Ishikawa (cell line): ENCODE measurements around the gene CCDC91.

Experiments used
- CEBPB ChIP-seq: IDR thresholded peaks from 2 replicates; pipeline ENCODE4 v1.6.1; 2012
- CREB1 ChIP-seq: IDR thresholded peaks from 2 replicates; pipeline ENCODE4 v1.6.1; 2012; ENCODE audit warnings: low read depth
- EGR1 ChIP-seq: IDR thresholded peaks from 2 replicates; pipeline ENCODE4 v1.6.1; 2012
- EP300 ChIP-seq: IDR thresholded peaks from 2 replicates; pipeline ENCODE4 v1.6.1; 2012; ENCODE audit warnings: borderline replicate concordance
- FOXM1 ChIP-seq: IDR thresholded peaks from 2 replicates; pipeline ENCODE4 v1.6.1; 2012; ENCODE audit warnings: low read depth, borderline replicate concordance
- NFIC ChIP-seq: IDR thresholded peaks from 2 replicates; pipeline ENCODE4 v1.6.1; 2012
- RAD21 ChIP-seq: IDR thresholded peaks from 2 replicates; pipeline ENCODE4 v1.6.1; 2012; ENCODE audit warnings: low read depth
- REST ChIP-seq: IDR thresholded peaks from 2 replicates; pipeline ENCODE4 v1.6.1; 2012; ENCODE audit warnings: low read depth, mild to moderate bottlenecking
- TAF1 ChIP-seq: IDR thresholded peaks from 2 replicates; pipeline ENCODE4 v1.6.1; 2012; ENCODE audit warnings: low read depth, mild to moderate bottlenecking
- TCF12 ChIP-seq: IDR thresholded peaks from 2 replicates; pipeline ENCODE4 v1.6.1; 2012; ENCODE audit warnings: low read depth
- TEAD4 ChIP-seq: IDR thresholded peaks from 2 replicates; pipeline ENCODE4 v1.6.1; 2012
- USF1 ChIP-seq: IDR thresholded peaks from 2 replicates; pipeline ENCODE4 v1.6.1; 2012
- YY1 ChIP-seq: IDR thresholded peaks from 2 replicates; pipeline ENCODE4 v1.6.1; 2012; ENCODE audit warnings: low read depth
- ZBTB7A ChIP-seq: IDR thresholded peaks from 2 replicates; pipeline ENCODE4 v1.6.1; 2012; ENCODE audit warnings: low read depth
- TF ChIP-seq, protein P1 (sequence below): IDR thresholded peaks from 2 replicates; pipeline ENCODE4 v1.6.1; 2012

The CCDC91 gene

GRCh38 chr12:28586481-28586880 lies 396.2 kb downstream of the CCDC91 start:
- TF ChIP-seq REST (no peak), FOXM1 (no peak), EGR1 (no peak), NFIC (no peak), YY1 (no peak), TCF12 (no peak), USF1 (no peak), ZBTB7A (no peak), TEAD4 (no peak), RAD21 (no peak), TAF1 (no peak), CEBPB (no peak), EP300 (no peak), CREB1 (no peak)
- TF ChIP-seq, protein P1, sequence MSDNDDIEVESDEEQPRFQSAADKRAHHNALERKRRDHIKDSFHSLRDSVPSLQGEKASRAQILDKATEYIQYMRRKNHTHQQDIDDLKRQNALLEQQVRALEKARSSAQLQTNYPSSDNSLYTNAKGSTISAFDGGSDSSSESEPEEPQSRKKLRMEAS: no peak

GRCh38 chr12:28591831-28592230 lies 401.6 kb downstream of the CCDC91 start:
- TF ChIP-seq NFIC: no peak
- no peak for TF ChIP-seq TEAD4
- TF ChIP-seq YY1: no peak
- TF ChIP-seq TAF1: no peak
- TF ChIP-seq ZBTB7A: no peak
- TF ChIP-seq REST: no peak
- TF ChIP-seq RAD21: no peak
- no peak for TF ChIP-seq CREB1
- TF ChIP-seq, protein P1: no peak
- TF ChIP-seq TCF12: no peak
- no peak for TF ChIP-seq USF1
- no peak for TF ChIP-seq FOXM1
- TF ChIP-seq CEBPB: no peak
- no peak for TF ChIP-seq EP300
- no peak for TF ChIP-seq EGR1
